GM18861 (cell line): ENCODE results near the gene ZNF525.
"Not testable (repeated sequence)": the region's sequence is repeated elsewhere in the genome, so short reads cannot be mapped to it uniquely, and the experiment has no call there.

Source experiments
- ATAC-seq: cut with Tn5 transposase; IDR thresholded peaks from one replicate; pipeline ENCODE4 v1.9.1; 2021; ENCODE audit not compliant: unreplicated experiment

Gene ZNF525

DNA sequence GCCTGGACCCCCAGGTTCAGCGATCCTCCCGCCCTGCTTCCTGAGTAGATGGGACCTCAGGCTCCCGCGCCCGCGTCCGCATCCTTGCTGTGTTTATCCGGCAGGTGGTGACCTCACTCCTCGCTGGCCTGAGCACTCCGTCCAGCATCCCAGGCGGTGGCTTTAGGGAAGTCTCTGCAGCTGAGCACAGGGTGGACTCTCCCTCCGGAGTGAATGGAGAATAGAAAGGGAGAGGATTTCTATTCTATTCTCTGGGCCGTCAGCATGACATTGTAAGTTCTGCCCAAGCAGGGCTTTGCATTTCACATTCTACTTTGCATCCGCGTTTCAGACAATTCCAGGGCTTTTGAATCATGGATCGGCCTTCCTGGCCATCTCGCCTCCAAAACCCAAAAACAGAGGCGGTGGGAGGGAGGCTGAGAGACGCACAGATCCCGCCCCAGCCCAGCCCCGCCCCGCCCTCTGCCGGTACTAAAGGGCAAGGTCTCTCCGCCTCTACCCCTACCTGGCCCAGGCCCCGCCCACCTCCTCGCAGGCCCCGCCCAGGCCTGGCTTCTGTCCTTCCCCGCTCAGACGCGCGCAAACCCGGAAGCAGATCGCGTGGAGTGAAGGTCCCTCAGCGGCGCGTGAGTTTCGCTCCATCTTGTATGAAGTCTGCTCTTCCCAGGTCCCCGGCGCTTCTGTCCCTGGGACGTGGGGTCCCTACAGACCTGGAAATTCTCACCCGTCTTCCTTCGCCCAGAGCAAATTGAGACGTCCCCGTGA is at the start of gene ZNF525:
TSS of gene ZNF525 (plus strand) at position 572 of the 765 bp plus-strand sequence. CDS start 6,577 bp downstream, outside the sequence.
- ATAC-seq: peak; percentile 76

DNA sequence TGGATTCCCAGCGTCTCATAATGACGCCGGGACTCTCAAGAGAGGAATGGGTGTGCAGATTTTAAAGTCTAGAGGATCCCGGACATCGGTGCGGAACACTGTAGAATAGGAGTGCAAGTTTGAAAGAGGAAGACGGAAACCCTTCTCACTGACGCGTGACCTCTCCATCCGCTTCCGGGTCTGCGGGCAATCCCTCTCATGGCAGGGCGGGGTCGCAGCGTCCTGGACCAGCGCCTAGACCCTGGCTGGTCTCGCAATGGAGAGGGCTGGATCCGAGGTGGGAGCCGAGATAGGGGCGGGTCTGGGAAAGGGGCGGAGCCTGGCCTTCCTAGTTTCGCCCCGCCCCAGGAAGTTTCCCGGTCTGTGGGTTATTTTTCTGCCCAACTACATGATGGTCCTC is 36.5 kb upstream of the ZNF525 start:
- no peak for ATAC-seq

DNA sequence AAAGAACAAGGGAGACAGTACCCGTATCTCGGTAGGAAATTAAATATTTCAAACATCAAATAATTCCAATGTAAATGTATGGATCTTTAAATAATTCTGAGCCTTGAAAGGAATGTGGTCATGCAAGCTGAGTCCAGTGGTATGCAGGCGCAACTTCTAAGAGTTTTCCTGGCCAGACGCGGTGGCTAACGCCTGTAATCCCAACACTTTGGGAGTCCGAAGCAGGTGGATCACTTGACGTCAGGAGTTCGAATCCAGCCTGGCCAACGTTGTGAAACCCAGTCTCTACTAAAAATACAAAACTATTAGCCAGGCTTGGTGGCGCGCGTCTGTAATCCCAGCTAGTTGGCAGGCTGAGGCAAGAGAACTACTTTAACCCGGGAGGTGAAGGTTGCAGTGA is 33.0 kb upstream of the ZNF525 start:
- no peak for ATAC-seq

DNA sequence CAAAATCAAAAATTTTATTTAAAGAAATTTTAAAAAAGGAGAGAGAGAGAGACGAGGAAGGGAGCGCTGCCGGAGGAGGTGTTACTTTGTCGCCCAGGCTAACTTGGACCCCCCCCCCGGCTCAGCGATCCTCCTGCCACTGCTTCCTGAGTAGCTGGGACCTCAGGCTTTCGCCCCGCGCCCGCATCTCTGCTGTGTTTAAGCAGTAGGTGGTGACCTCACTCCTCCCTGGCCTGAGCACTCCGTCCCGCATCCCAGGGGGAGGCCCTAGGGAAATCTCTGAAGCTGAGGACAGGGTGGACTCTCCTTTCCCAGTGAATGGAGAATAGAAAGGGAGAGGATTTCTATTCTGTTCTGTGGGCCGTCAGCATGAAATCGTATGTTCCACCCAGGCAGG is 32.4 kb upstream of the ZNF525 start:
- ATAC-seq: no peak

DNA sequence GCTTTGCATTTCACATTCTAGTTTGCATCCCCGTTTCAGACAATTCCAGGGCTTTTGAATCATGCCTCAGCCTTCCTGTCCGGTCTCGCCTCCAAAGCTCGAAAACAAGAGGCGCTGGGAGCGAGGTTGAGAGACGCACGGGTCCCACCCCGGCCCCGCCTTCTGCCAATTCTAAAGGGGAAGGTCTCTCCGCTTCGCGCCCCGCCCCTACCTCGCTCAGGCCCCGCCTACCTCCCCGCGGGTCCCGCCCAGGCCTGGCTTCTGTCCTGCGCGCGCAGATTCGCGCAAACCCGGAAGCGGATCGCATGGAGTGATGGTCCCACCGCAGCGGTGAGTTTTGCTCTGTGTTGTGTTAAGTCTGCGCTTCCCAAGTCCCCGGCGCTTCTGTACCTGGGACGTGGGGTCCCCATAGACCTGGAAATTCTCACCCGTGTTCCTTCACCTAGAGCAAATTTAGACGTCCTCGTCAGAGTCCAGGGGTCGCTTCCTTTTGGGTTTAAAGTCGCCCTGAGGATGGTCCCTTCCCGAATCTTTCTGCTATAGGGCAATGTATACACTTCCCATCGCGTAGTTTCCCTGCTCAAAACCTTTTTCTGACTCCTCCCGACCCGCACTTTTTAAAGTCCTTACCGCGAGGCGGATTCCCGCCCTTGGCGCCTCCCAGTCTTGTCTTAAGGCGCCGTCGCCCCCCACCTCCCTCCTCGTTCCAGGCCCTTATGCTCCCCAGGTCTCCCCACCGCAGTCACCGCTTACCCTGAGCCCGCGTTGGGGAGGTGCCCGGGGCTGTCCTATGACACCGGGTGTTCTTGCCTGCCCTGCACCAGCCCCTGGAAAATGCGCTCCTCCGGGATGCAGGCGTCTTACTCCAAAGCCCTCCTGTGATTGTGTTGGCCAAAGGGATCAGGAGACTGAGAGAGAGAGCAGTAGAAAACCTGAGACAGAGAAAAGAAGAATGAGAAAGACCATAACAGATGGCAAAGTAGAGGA is 31.7 kb upstream of the ZNF525 start, which contains the start of gene ZNF845:
TSS of gene ZNF845 (plus strand) at position 287 of the 987 bp plus-strand sequence. CDS start 7,559 bp downstream, outside the sequence.
- ATAC-seq: peak; percentile 93

- not testable (repeated sequence) for ATAC-seq
Observed at GRCh38 chr19:53344403-53344802, 21.1 kb upstream of the ZNF525 start.

GRCh38 chr19:53355739-53356138 is 9.8 kb upstream of the ZNF525 start:
- no peak for ATAC-seq

- no peak for ATAC-seq
Observed at GRCh38 chr19:53357821-53358581, 7.5 kb upstream of the ZNF525 start.

DNA sequence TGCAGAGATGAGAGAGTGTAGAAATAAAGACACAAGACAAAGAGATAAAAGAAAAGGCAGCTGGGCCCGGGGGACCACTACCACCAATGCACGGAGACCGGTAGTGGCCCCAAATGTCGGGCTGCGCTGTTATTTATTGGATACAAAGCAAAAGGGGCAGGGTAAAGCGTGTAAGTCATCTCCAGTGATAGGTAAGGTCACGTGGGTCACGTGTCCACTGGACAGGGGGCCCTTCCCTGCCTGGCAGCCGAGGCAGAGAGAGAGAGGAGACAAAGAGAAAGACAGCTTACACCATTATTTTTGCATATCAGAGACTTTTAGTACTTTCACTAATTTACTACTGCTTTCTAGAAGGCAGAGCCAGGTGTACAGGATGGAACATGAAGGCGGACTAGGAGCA is 5.4 kb upstream of the ZNF525 start:
- ATAC-seq: not testable (repeated sequence)

DNA sequence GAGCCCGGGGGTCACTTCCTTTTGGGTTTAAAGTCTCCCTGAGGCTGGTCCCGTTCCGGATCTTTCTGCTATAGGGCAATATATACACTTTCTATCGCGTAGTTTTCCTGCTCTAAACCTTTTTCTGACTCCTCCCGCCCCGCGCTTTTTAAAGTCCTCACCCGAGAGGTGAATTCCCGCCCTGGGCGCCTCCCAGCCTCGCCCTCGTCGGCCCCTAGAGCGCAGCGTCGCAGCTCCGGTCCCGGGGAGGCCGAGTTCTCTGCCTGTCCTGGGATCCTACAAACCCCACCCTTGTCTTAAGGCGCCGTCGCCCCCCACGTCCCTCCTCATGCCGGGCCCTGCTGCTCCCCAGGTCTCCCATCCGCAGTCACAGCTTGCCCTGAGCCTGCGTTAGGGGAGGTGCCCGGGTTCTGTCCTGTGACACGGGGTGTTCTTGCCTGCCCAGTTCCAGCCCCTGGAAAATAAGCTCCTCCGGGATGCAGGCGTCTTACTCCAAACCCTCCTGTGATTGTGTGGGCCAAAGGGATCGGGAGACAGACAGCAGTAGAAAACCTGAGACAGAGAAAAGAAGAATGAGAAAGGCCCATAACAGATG is 491 bp downstream of the ZNF525 start:
- peak; percentile 33 for ATAC-seq

- ATAC-seq: no peak
Observed at GRCh38 chr19:53372196-53372595, 6.7 kb downstream of the ZNF525 start.

DNA sequence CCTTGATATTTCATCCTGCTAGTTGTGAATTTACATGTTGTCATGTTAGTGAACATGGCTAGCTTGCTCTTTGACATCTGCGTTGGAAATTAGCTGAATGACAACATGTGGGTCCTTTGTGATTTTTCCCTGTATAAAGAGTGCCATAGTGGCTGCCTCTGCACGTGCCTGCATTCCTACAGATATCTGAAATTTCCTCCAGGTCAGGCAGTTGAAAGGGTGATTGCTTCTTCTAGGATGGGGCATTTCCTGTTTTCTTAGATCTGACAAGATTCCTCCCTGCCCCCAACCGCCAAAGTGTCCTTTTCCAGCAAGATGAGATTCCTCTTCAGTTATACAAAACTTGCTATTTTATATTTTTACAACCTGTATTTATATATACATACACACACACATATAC is 8.8 kb downstream of the ZNF525 start:
- no peak for ATAC-seq

DNA sequence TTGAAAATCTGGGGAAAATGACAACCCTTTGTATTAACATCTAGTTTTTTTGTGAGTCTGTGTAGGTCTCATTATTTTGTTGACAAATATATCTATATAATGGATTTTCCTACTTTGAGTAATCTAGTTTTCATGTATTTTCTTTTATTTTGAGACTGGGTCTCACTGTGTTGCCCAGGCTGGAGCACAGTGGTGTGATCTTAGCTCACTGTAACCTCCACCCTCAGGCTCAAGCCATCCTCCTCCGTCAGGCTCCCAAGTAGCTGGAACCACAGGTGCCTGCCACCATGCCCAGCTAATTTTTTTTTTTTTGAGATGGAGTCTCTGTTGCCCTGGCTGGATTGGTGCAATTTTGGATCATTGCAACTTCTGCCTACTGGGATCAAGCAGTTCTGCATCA is 9.2 kb downstream of the ZNF525 start:
- ATAC-seq: no peak

GRCh38 chr19:53381376-53381775 is 15.9 kb downstream of the ZNF525 start:
- no peak for ATAC-seq

DNA sequence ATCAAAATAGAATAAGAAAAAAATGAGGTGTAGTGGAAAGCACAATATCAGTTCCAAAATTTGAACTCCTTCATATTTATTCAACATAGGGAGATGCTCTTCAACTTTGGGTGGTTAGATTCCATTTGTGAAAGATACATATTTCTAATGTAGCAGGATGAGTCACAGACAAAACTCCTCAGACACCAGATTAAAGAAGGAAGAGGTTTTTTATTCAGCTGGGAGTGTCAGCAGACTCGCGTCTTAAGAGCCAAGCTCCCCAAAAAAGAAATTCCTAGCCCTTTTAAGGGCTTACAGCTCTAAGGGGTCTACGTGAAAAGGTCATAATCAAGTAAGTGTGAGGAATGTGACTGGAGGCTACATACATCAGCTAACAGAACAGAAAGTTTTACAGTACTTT is 22.7 kb downstream of the ZNF525 start:
- no peak for ATAC-seq

- ATAC-seq: no peak
Observed at GRCh38 chr19:53388904-53389303, 23.4 kb downstream of the ZNF525 start.

- ATAC-seq: no peak
Observed at GRCh38 chr19:53389571-53389970, 24.1 kb downstream of the ZNF525 start.

DNA sequence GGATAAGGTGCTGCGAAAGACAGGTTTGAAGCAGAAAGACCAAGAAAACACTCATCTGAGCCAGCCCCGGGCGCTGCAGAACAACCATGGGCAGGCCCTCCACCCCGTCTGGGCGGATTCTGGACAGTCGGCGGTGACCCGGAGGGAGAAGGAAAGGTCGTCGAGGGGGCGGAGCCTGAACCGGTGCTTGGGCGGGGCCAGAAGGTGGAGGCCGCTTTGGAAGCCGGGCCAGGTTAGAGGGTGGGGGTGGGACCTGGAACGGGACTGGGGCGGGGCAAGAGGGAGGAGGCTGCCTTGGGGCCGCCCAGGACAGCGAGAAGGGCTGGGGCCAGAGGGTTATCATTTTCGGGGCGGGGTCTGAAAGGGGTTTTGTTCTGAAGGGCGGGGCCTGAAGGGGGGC is 24.5 kb downstream of the ZNF525 start:
- no peak for ATAC-seq

DNA sequence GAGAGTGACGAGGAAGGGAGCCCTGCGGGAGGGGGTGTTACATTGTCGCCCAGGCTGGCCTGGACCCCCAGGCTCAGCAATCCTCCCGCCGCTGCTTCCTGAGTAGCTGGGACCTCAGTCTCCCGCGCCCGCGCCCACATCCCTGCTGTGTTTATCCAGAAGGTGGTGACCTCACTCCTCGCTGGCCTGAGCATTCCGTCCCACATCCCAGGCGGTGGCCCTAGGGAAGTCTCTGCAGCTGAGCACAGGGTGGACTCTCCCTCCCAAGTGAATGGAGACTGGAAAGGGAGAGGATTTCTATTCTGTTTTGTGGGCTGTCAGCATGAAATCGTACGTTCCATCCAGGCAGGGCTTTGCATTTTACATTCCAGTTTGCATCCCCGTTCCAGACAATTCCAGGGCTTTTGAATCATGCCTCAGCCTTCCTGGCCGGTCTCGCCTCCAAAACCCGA is 29.0 kb downstream of the ZNF525 start:
- ATAC-seq: no peak
